Effector memory CD4-positive, alpha-beta T cell (primary cell): Measurements from ENCODE around the gene ZFHX3.

Experiments
- DNase-seq, 3 donors: peaks; one replicate each; pipeline ENCODE4 v3.0.0-alpha.2; 2020
- H3K27ac ChIP-seq: 2 replicates; pipeline ENCODE4 v1.7.0; 2013; ENCODE audit warnings: mild to moderate bottlenecking, low read length, moderate library complexity; ENCODE audit not compliant: insufficient read depth, poor library complexity, severe bottlenecking
- H3K27me3 ChIP-seq: replicated peaks from 2 replicates; pipeline ENCODE4 v1.7.0; 2013; ENCODE audit warnings: mild to moderate bottlenecking, low read length; ENCODE audit not compliant: insufficient read depth, control insufficient read depth, poor library complexity, severe bottlenecking
- H3K36me3 ChIP-seq: 2 replicates; pipeline ENCODE4 v1.7.0; 2013; ENCODE audit warnings: mild to moderate bottlenecking, low read length, moderate library complexity; ENCODE audit not compliant: control insufficient read depth, insufficient read depth
- H3K4me1 ChIP-seq: 2 replicates; pipeline ENCODE4 v1.7.0; 2013; ENCODE audit warnings: low read length, mild to moderate bottlenecking; ENCODE audit not compliant: control insufficient read depth, insufficient read depth, poor library complexity, severe bottlenecking
- H3K4me3 ChIP-seq: 2 replicates; pipeline ENCODE4 v1.7.0; 2013; ENCODE audit warnings: low read length, low read depth, mild to moderate bottlenecking; ENCODE audit not compliant: insufficient read depth, poor library complexity, severe bottlenecking
- H3K9me3 ChIP-seq: 2 replicates; pipeline ENCODE4 v1.7.0; 2013; ENCODE audit warnings: mild to moderate bottlenecking, low read length, moderate library complexity; ENCODE audit not compliant: control insufficient read depth

Gene ZFHX3

GRCh38 chr16:73056448-73056847 is 8.5 kb upstream of the ZFHX3 start:
- H3K27ac ChIP-seq: no peak overlapping the region
- no peak overlapping the region for H3K4me3 ChIP-seq

GRCh38 chr16:73054813-73055482 is 7.0 kb upstream of the ZFHX3 start:
- no peaks in the 10 kb centered on the region for H3K9me3 ChIP-seq
- no peaks in the 10 kb centered on the region for H3K4me1 ChIP-seq
- no peak overlapping the region for H3K27ac ChIP-seq
- H3K27me3 ChIP-seq: peaks cover 5% of the 10 kb centered on the region
- H3K36me3 ChIP-seq: no peaks in the 10 kb centered on the region
- DNase-seq: no peak
- no peak overlapping the region for H3K4me3 ChIP-seq

More at GRCh38 chr16:73056448-73056847, 8.5 kb upstream of the ZFHX3 start:
- DNase-seq: no peak
- H3K4me1 ChIP-seq: no peaks in the 10 kb centered on the region
- no peaks in the 10 kb centered on the region for H3K36me3 ChIP-seq
- peaks cover 5% of the 10 kb centered on the region for H3K27me3 ChIP-seq
- H3K9me3 ChIP-seq: no peaks in the 10 kb centered on the region

- Histone ChIP-seq H3K36me3 (no peaks in the 10 kb centered on the region), H3K27ac (no peak overlapping the region), H3K4me3 (no peak overlapping the region), H3K27me3 (peaks cover 10% of the 10 kb centered on the region), H3K9me3 (no peaks in the 10 kb centered on the region), H3K4me1 (no peaks in the 10 kb centered on the region)
- DNase-seq: no peak
These were observed 6.5 kb upstream of the ZFHX3 start for GRCh38 chr16:73054498-73054812.

GRCh38 chr16:73054125-73054484 is 6.2 kb upstream of the ZFHX3 start:
- DNase-seq: no peak
- Histone ChIP-seq H3K4me1 (no peaks in the 10 kb centered on the region), H3K9me3 (no peaks in the 10 kb centered on the region), H3K36me3 (no peaks in the 10 kb centered on the region), H3K4me3 (no peak overlapping the region), H3K27me3 (peaks cover 12% of the 10 kb centered on the region), H3K27ac (no peak overlapping the region)

- no peak overlapping the region for H3K27ac ChIP-seq
- no peaks in the 10 kb centered on the region for H3K36me3 ChIP-seq
- peaks cover 9% of the 10 kb centered on the region for H3K27me3 ChIP-seq
- no peaks in the 10 kb centered on the region for H3K4me1 ChIP-seq
- H3K9me3 ChIP-seq: no peaks in the 10 kb centered on the region
- H3K4me3 ChIP-seq: no peak overlapping the region
- no peak for DNase-seq
These were observed 5.6 kb upstream of the ZFHX3 start for GRCh38 chr16:73053364-73054124.

GRCh38 chr16:73053038-73053363 is 5.1 kb upstream of the ZFHX3 start:
- Histone ChIP-seq H3K4me3 (no peak overlapping the region), H3K27me3 (peaks cover 9% of the 10 kb centered on the region), H3K4me1 (no peaks in the 10 kb centered on the region)

GRCh38 chr16:73052576-73052975 is 4.6 kb upstream of the ZFHX3 start:
- Histone ChIP-seq H3K4me3 (no peak overlapping the region), H3K36me3 (no peaks in the 10 kb centered on the region), H3K27ac (no peak overlapping the region), H3K27me3 (peaks cover 9% of the 10 kb centered on the region), H3K9me3 (no peaks in the 10 kb centered on the region), H3K4me1 (no peaks in the 10 kb centered on the region)
- DNase-seq: no peak

More at GRCh38 chr16:73053038-73053363, 5.1 kb upstream of the ZFHX3 start:
- no peak overlapping the region for H3K27ac ChIP-seq
- H3K9me3 ChIP-seq: no peaks in the 10 kb centered on the region
- no peaks in the 10 kb centered on the region for H3K36me3 ChIP-seq
- no peak for DNase-seq

GRCh38 chr16:73051961-73052360 is 4.0 kb upstream of the ZFHX3 start:
- no peak for DNase-seq
- Histone ChIP-seq H3K4me3 (no peak overlapping the region), H3K27ac (no peak overlapping the region)

GRCh38 chr16:73051226-73051625 is 3.3 kb upstream of the ZFHX3 start:
- Histone ChIP-seq H3K4me3 (no peak overlapping the region), H3K27ac (no peak overlapping the region), H3K36me3 (no peaks in the 10 kb centered on the region), H3K9me3 (no peaks in the 10 kb centered on the region), H3K27me3 (peaks cover 15% of the 10 kb centered on the region), H3K4me1 (no peaks in the 10 kb centered on the region)
- DNase-seq: no peak

More at GRCh38 chr16:73051961-73052360, 4.0 kb upstream of the ZFHX3 start:
- Histone ChIP-seq H3K9me3 (no peaks in the 10 kb centered on the region), H3K36me3 (no peaks in the 10 kb centered on the region), H3K27me3 (peaks cover 14% of the 10 kb centered on the region), H3K4me1 (no peaks in the 10 kb centered on the region)

GRCh38 chr16:73050201-73051099 is 2.5 kb upstream of the ZFHX3 start:
- H3K27ac ChIP-seq: no peak overlapping the region
- H3K36me3 ChIP-seq: no peaks in the 10 kb centered on the region
- H3K4me1 ChIP-seq: no peaks in the 10 kb centered on the region
- no peak for DNase-seq
- H3K27me3 ChIP-seq: peaks cover 13% of the 10 kb centered on the region
- no peak overlapping the region for H3K4me3 ChIP-seq
- H3K9me3 ChIP-seq: no peaks in the 10 kb centered on the region
